AG08395 (cell line): ENCODE data around the gene RSRP1.
"Not testable (repeated sequence)": the region's sequence is repeated elsewhere in the genome, so short reads cannot be mapped to it uniquely, and the experiment has no call there.

Source experiments
- DNase-seq: peaks from one replicate; pipeline ENCODE4 v3.0.0; 2012; ENCODE audit warnings: mixed read lengths, low spot score

The RSRP1 gene, protein sequence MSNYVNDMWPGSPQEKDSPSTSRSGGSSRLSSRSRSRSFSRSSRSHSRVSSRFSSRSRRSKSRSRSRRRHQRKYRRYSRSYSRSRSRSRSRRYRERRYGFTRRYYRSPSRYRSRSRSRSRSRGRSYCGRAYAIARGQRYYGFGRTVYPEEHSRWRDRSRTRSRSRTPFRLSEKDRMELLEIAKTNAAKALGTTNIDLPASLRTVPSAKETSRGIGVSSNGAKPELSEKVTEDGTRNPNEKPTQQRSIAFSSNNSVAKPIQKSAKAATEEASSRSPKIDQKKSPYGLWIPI

DNA sequence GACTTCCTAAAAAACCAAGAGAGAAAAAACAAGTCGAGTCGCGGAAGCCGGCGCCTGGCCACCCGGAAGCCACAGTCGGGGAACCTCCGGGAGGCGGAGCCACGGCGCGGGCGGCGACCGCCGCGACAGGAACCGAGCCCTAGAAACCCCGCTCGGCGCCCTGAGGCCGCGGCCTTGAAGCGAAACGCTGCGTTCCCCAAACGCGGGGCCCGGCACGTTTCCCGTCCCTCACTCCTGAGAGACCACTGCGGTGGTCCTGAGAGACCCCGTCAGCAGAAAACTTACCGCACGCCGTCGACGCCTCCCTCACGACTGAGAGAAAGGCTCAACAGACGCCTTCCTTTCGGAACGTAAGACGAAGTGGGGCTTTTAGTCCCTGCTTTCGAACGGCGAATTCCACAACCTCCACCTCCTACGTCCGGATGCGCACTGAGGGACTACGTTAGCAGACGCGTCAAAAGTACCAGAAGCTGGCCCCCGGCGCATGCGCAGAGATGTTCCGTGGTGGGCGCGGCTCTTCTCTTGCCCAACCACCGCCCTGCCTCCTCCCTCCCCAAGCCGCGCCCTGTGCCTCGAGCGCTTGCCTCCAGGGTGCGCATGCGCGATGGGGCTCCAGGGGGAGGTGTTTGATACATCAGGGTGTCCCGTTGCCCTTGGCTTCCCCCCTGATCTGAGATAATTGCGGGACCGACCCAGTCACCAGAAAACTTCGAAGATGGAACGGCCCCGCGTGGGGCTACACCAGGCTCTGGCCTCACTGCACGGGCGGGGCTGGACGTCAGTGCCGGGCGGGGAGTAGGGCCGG, at the start of gene RSRP1:
Gene RSRP1, minus strand, starts transcription at position 431 of the 805 bp plus-strand sequence. CDS start 491 bp downstream, outside the sequence.
- DNase-seq = peak; percentile 100

DNA sequence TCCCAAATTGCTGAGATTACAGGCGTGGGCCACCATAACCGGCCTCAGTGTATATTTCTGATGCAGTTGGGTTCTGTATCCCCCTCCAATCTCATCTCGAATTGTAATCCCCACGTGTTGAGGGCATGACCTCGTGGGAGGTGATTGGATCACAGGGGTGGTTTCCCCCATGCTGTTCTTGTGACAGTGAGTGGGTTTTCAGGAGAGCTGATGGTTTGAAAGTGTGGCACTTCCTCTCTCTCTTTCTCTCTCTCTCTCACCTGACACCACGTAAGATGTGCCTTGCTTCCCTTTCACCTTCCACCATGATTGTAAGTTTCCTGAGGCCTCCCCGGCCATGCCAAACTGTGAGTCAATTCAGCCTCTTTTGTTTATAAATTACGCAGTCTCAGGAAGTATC, 49.2 kb upstream of the RSRP1 start:
- not testable (repeated sequence) for DNase-seq

DNA sequence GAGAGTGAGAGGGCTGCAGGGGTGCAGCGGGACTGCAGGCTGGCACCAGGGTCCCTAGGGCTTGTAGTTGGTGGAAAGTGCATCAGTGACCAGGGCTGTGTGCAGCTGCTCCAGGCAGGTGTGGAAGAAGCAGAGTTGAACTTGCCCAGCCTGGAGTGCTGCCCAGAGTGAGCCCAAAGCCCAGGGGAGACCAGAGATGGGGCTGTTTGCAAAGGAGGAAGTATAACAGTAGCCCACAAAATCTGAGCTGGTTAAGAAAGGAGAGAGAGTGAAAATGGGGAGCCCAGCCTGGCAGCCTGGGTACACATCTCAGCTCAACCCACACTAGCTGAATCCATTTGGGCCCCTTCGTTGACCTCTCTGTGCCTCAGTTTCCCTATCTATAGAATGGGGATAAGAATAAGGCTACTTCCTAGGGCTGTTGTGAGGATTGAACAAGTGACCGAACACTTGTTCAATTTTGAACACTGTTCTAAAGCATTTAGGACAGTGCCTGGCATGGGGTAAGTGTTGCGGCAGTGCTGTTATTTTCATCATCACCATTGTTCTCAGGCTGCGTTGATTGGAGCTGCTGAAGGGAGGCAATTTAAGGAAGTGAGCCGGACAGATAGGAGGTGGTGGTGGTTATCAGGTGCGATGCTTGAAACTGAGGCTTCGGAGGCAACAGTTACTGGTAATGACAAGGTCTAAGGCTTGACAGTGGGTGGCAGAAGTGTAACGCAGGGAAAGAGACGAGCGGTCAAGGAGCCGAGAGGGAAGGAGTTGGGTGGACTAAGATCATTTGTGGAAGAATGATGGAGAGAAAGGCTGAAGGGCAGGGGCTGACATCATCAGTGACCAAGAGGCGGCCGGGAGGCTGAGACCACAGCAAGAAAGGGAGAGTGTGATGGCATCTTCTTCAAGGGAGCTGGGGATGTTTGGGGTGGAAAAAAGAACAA, 47.9 kb upstream of the RSRP1 start:
- not testable (repeated sequence) for DNase-seq

DNA sequence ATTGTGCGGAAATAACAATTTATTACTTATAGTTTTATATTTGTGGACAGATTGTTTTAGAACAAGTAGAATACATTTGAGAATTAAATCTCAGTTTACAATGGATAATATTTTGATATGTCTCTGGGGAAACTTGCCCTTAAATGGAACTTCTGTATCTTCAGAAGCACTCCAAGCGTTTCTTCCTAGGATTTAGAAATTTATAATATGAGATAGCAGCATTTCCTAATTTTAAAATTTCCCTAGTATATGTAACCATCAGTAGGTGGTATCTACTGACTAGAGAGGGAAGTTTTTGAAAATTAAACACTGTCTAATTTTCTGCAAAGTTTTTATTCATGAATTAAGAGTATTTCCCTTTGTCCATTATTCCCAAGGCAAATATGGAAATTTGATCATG, 46.2 kb upstream of the RSRP1 start:
- DNase-seq = not testable (repeated sequence)

DNA sequence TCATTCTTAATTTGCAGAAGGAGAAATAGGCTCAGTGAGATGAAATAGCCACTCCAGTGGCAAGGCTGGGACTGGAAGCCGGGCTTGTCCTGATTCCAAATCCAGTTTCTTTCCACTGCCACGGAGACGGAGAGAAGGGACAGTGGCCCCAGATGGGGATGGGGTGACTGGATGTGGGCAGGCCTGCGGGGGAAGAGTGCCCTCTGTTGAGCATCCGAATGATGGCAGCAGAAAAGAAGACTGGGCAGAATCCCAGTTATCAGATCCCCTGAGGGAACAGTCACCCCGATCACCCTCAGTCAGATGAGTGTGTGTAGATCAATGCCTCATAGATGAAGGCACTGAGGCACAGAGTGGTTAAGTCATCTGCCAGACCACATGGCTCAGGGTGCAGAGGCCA, 42.8 kb upstream of the RSRP1 start:
- DNase-seq = not testable (repeated sequence)

DNA sequence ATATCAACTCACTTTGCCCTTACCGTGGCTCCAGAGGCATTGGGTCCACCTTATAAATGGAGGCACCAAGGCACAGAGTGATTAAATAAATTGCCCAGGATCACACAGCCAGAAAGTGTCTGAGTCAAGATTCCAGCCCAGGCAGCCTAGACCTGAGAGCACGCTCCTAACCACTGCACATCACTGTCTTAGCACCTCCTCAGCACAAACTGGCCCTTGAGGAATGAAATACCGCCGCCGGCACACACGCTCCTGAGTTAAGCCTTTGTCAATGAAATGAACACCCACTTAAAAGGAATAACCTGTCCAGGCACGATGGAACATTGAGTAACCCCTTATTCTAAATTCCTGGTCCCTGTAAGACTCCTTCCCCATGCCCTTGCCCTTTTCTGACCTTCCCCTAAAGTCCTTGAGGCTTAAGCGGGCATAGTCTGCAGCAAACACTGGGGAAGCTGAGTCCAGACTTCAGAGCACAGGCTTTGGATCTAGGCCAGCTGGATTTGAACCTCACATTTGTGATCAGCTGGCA, 41.4 kb upstream of the RSRP1 start:
- not testable (repeated sequence) for DNase-seq

DNA sequence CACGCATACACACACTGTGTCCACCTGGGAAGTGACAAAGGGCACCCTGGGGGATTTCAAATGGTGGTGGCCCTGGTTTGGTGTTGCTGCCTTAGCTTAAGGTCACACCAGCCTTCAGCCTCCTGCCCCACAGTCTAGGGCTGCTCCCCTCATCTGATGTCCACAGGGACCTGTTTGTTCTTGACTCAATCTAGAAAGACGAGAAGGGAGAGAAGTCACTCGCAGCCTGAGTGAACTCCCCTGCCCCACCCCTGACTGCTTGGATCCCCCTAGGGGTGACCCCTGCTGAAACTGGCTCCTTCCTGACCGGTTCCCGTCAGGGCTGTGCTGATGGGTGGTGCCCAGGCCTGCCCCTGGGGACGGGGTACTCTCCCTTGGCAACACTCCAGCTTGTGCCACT, 39.9 kb upstream of the RSRP1 start:
- not testable (repeated sequence) for DNase-seq

DNA sequence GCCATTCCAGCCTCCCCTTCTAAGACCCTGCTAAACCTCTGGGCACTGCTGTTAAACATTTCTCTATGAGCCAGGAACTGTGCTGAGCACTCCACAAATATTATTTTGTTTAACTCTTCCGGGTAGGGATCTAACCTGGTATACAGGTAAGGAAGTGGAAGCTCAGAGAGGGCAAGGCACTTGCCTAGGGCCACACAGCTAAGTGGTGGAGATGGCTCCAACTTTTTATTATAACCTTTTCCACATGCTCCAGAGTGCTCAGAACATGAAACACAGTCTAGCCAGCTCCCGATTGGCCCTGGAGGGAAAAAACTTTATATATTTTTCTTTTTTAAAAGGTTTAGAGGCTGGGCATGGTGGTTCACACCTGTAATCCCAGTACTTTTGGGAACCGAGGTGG, 38.6 kb upstream of the RSRP1 start:
- not testable (repeated sequence) for DNase-seq

DNA sequence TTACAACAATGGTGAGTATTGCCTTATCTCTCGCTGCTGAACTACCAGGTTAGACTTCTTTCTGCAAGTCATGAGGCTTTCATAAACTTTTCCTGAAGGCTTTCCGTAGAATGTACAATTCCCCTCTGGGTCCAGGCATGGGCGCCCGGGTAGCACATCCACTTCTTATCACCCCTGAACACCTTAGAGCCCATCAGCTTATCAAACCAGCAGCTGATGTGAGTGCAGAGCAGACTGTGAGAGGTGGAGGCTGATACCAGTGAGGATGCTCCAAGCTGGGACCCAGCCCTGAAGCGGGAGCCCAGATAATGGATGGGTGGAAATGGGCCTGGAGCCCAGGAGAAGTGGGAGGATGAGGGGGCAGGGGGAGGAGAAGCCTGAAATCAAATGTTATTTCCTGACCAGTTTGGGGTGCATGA, 32.4 kb upstream of the RSRP1 start:
- DNase-seq = not testable (repeated sequence)

DNA sequence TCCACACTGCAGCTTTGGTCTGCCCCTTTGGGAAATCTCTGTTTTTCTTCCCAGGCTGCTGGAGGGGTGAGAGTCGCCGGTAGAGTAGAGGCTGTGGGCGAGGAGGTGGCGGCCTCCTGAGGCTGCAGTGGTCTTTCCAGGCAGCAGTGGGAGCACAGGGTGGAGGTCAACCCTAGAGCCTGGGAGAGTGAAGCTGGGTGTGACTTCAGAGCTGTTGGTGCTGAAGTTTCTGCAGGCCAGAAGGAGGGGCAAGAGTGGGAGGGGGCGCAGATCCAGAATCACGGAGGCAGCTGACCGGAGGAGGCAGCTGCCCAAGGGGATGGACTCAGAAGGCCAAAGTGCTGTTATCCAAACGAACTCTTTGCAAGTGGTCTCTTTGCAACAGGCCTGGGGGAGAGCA, 31.5 kb upstream of the RSRP1 start:
- DNase-seq = not testable (repeated sequence)

DNA sequence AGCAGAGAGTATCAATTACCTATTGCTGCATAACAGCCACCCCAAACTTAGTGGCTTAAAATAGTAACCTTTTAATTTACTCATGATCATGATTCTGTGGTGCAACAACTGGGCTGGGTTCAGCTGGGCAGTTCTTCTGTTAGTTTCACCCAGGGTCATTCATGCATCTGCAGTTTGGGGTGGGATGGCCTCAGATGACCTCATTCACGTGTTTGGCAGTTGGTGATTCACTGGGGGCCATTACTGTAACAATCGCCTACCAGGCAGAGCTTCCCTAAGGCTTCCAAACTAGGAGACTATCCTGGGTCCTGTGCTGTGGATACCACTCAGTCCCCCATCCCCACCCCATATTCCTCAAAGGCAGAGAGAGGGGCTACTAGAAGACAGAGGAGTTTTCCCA, 31.1 kb upstream of the RSRP1 start:
- not testable (repeated sequence) for DNase-seq

DNA sequence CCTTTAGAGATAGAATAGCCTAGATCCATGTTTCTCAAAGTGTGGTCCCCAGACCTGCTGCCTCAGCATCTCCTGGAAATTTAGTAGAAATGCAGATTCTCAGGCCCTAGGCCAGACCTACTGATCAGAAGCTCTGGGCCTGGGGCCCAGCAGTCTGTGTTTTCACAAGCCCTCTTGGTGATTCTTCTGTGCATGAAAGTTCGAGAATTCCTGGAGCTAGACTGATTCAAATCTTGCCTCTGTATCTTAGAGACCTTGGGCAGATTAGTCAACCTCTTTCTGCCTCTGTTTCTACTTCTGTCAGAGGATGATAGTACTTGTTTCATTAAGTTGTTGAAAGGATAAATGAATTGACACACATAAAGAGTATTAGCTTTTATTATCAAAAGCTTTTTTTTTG, 30.0 kb upstream of the RSRP1 start:
- DNase-seq = not testable (repeated sequence)

DNA sequence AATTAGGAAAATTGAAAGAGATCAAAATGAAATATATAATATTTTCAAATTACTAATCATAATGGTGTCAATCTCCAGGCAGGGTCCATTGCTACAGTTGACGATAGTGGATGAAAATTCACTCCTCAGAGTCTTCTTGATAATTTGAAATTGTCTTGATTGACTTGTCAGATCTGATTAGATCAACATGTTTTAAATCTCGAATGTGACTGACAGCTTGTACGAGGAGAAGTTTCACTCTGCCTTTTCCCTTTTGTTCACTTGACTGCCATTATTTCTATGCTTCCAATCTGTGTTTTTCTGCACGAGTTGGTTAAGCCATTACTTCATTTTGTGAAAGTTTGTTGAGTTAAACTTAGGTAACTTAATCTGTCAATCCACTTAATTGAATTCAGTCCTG, 28.4 kb upstream of the RSRP1 start:
- not testable (repeated sequence) for DNase-seq

DNA sequence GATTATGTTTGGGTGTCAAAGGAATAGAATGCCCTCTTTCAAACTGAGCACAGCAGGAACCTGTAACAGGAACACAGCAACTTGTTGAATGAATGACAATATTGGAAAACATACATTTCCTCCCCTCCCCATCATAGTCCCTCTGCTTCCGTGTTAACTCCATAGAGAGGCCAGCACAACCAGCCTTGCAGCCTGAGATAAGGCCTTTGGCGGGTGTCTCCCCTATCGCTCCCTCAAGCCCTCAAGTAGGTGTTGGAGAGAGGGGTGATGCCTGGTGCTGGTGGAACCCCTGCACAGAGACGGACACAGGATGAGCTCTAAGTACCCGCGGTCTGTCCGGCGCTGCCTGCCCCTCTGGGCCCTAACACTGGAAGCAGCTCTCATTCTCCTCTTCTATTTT, 25.0 kb upstream of the RSRP1 start, which contains the start of gene RHD:
Gene RHD, plus strand, starts transcription at position 272 of the 400 bp plus-strand sequence. Its CDS starts 39 bp downstream, at position 311.
- DNase-seq = not testable (repeated sequence)

DNA sequence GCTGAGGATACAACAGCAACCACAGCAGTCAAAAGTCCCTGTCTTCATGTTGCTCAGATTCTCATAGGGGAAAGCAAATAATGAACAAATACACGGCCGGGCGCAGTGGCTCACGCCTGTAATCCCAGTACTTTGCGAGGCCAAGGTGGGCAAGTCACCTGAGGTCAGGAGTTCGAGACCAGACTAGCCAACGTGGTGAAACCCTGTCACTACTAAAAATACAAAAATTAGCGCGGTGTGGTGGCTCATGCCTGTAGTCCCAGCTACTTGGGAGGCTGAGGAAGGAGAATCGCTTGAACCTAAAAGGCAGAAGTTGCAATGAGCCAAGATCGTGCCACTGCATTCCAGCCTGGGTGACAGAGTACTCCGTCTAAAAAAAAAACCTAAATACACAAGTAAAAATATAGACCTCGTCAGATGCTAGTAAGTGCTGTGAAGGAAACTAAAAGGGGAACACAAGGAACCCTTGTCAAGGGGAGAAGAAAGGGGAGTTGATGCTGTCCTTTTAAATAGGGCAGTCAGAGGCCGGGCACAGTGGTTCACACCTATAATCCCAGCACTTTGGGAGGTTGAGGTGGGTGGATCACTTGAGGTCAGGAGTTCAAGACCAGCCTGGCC, 21.0 kb upstream of the RSRP1 start:
- DNase-seq = not testable (repeated sequence)

DNA sequence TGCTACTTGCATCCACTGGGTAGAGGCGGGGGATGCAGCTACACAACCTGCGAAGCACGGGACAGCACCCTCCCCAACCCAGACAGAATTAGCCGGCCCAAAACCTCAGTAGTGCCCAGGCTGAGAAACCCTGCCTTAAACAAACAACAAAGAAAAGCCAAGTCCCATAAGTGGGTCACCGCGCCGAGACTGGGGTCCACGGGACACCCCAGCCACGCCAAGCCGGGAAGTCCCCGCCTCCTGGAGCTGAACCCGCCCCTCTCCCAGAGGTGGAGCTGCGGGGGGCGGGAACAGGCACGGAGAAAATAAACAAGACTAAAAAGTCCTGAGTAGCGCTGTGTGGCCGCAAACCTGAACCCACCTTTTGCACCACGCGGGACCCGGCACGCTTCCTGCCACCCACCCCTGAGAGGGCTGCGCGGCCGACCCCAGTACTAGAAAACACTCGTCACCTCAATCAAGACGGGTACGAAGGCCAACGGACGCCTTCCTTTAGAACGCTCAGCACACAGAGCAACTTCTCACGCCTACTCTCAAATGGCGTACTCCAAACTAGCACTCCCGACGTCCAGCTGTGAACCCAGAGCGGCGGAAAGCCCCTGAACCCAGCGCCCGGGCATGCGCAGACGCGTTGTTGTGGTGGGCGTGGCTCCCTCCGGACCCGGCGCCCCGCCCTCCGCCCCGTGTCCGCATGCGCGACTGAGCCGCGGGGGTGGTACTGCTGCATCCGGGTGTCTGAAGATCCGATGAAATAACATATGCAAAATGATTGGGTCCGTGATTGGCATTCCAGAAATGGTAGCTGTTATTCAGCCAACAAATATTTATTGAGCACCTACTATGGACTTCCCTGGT, 20.3 kb upstream of the RSRP1 start:
- not testable (repeated sequence) for DNase-seq

DNA sequence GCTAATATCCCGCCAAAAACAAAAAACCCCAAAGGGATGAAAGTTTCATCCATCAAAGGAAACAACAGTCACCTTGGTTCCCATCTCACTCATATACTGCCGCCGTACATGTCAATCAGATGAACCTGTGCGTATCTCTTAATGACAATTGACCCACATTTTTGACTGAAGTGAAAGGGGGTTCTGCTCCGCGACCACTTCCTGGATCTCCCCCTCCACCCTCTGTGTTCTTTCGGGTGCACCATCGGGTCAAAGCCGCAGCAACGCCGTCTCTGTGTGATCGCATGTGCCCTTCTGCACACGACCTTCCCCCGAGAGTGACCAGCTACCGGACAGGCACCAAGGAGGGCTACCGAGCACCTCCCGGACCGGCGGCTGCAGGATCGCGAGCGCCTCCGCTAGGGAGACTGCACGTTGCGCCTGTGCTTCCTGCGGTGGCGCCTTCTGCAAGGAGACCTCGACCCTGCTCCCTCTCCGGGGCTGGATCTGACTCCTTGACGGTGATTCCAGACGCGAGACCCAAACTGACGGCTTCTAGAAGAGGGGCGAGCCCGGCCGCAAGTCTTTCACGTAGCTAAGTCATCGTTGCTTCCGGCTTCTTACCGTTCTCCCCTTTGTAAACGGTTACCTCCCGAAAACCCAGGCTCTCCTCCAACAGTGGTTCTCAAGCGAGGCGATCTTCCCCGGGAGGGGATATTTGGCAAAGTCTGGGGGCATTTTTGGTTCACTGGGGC, 19.5 kb upstream of the RSRP1 start:
- not testable (repeated sequence) for DNase-seq

DNA sequence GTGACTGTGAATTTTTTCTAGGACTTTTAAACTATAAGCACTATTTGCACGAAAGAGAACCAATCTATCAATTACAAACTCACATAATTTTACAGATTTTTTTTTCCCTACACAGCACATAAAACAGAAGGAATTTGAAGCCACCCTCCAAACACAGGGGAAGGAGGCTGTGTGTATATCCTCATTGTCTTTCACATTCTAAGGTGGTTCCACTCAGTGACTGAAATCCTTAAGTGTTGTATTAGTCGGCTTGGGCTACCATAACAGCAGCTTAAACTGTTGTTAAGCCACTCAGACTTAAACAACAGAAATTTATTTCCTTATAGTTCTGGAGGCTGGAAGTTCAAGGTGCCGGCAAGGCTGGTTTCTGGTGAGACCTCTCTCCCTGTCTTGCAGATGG, 13.1 kb upstream of the RSRP1 start:
- DNase-seq = not testable (repeated sequence)

DNA sequence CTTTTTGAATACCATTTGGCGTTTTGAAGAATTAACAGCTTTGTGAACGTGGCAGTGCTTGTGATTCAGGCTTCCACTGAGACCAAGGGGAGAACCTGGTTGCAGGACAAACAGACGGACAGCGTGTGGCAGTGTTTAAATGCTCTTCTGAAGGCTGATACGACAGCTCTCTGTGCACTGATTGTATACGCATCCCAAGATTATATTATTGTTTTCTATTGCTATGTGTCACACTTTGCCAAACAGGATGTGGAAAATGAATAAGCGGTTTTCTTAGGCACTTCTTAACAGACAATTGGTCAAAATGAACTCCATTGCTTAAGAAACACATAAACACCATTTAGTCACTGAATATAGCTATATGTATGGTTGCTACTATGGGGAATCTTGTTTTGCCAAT, 12.6 kb upstream of the RSRP1 start:
- DNase-seq = not testable (repeated sequence)

DNA sequence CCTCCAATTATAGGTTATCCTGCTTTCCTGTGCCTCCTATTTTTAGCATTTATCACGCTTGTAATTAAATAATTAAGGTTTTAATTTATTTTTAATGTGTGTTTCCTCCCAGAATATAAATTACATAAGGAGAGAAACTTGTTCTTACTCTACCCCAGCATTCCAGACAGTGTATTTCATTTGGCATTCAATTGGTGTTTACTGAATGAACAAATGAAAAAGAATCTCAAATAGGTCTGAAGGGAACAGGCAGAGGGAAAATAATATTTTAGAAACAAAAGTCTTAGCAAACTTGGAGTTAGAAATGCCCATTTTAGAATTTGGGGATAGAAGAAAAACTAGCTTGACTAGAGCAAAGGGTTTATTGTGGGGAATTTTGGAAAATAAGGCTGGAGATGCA, 9.9 kb upstream of the RSRP1 start:
- peak; percentile 48 for DNase-seq
